H1 (cell line): ENCODE results near the gene COMMD2. TPM values are rescaled to one million over a fixed set of nuclear protein-coding genes. Genes with fewer than 3 reads are reported as not detected.

Source experiments
- CHD1 ChIP-seq: IDR thresholded peaks from 2 replicates; pipeline ENCODE4 v1.6.1; 2012; ENCODE audit warnings: low read depth, low read length, improper control_type of control experiment
- CHD2 ChIP-seq: IDR thresholded peaks from 2 replicates; pipeline ENCODE4 v1.6.1; 2012; ENCODE audit warnings: low read length, improper control_type of control experiment
- CHD7 ChIP-seq: fragments of 300-600 bp; sonication (generic); IDR thresholded peaks from 2 replicates; pipeline ENCODE4 v1.7.1; 2012; ENCODE audit warnings: low read length, moderate library complexity, mild to moderate bottlenecking, inconsistent platforms; ENCODE audit not compliant: insufficient replicate concordance
- E2F6 ChIP-seq: IDR thresholded peaks from 2 replicates; pipeline ENCODE4 v1.6.1; 2012; ENCODE audit warnings: inconsistent platforms
- EZH2 ChIP-seq: fragments of 200-600 bp; sonication (generic); IDR thresholded peaks from 2 replicates; pipeline ENCODE4 v1.7.1; 2012; ENCODE audit warnings: low read depth, mild to moderate bottlenecking, moderate library complexity, low read length, inconsistent platforms; ENCODE audit not compliant: severe bottlenecking
- GABPA ChIP-seq: IDR thresholded peaks from 2 replicates; pipeline ENCODE4 v1.6.1; 2011; ENCODE audit warnings: mild to moderate bottlenecking, low read length, moderate library complexity, borderline replicate concordance; ENCODE audit not compliant: insufficient read depth
- JUND ChIP-seq: IDR thresholded peaks from 2 replicates; pipeline ENCODE4 v1.6.1; 2011; ENCODE audit warnings: mild to moderate bottlenecking, improper control_type of control experiment, low read length
- KDM4A ChIP-seq: IDR thresholded peaks from one replicate; pipeline ENCODE4 v1.7.1; 2012; ENCODE audit warnings: low read depth, mild to moderate bottlenecking, moderate library complexity, low read length, inconsistent platforms; ENCODE audit not compliant: severe bottlenecking
- RAD21 ChIP-seq, 2 experiments: IDR thresholded peaks in 1 of 2; conservative IDR thresholded peaks in 1 of 2; 2 replicates each; pipeline ENCODE4 v1.6.1; 2011; ENCODE audit warnings: low read depth in 2 of 2, low read length in 2 of 2, improper control_type of control experiment in 1 of 2, inconsistent platforms in 1 of 2, mild to moderate bottlenecking in 1 of 2, moderate library complexity in 1 of 2
- polyA plus RNA-seq, 7 experiments: library from polyadenylated mRNA; depleted of rRNA in 3 of 7; stranded (reverse) in 5 of 7; unstranded in 2 of 7; fragments of >200 nt in 5 of 7; fragments of 200-250 nt in 2 of 7; gene quantifications; 1 replicate in 5 of 7; 2 replicates in 1 of 7; 4 replicates in 1 of 7; pipeline versions ENCODE4 v1.2.1 to v1.2.3, GENCODE V29; 2011 to 2013; ENCODE audit warnings: missing spikeins in 2 of 7, mixed read lengths in 2 of 7
- total RNA-seq: library from RNA; stranded (reverse); fragmentation: NEBNext Ultra II Directional; extraction: Animal tissue kit (Norgen Biotek cat#: 25700); gene quantifications from 2 replicates; pipeline ENCODE4 v1.2.1, GENCODE V29; 2021

Gene COMMD2
- total and polyA plus RNA-seq, 2 of the 8 experiments (the other 6 are each of a cell fraction or from before 2014, with no cell fraction given) = 20.2 to 57.2 TPM

- TF ChIP-seq KDM4A (peak; percentile 89), E2F6 (0 out of 2 replicates have a peak, but pooled peaks have one; percentile 46), GABPA (peak; percentile 99), CHD7 (peak; percentile 85), JUND (peak; percentile 83), CHD2 (peak; percentile 73), EZH2 (no peak), CHD1 (no peak), RAD21 (IDR thresholded peaks at IDR 0.05 in 1 of 2, conservative IDR thresholded peaks at IDR 0.05 in 1 of 2; ENCODE audit: low read depth in 2 of 2, low read length in 2 of 2) (peak; percentile 4 to 16; a peak in 1 of 4 replicates)
These were observed at the start of gene COMMD2 (continued) for GRCh38 chr3:149752051-149752787.
